Inflammatory macrophage (primary cell): Measurements from ENCODE around the gene SMC4.

Source experiments
- DNase-seq, 2 donors: peaks; one replicate each; pipeline ENCODE4 v3.0.0-alpha.2; 2020 to 2022

Gene SMC4

GRCh38 chr3:160479376-160479775 lies 79.9 kb downstream of the SMC4 start:
- DNase-seq: no peak

- no peak for DNase-seq
Measured at GRCh38 chr3:160480931-160481330, 81.5 kb downstream of the SMC4 start.

- no peak for DNase-seq
Measured at GRCh38 chr3:160481856-160482255, 82.4 kb downstream of the SMC4 start.

- no peak for DNase-seq
Measured at GRCh38 chr3:160482796-160483195, 83.3 kb downstream of the SMC4 start.
